CD4-positive, alpha-beta memory T cell (primary cell): ENCODE data around the gene DGKE. TPM values are rescaled to one million over a fixed set of nuclear protein-coding genes. Genes with fewer than 3 reads are reported as not detected.

Experiments used
- CTCF ChIA-PET: fragments of 350-600 bp; sonication (Branson Sonifier 250); formaldehyde crosslinking; loops from one replicate; lab custom pipeline; 2021; ENCODE audit warnings: inconsistent platforms; ENCODE audit not compliant: partially characterized antibody; lab: Charles Lee
- POLR2A ChIA-PET: fragments of 350-600 bp; sonication (Branson Sonifier 250); formaldehyde crosslinking; loops from one replicate; lab custom pipeline; 2021; ENCODE audit not compliant: partially characterized antibody; lab: Charles Lee
- DNase-seq, 5 donors: peaks; one replicate each; pipeline versions ENCODE4 v3.0.0 to v3.0.0-alpha.2; 2020 to 2022; ENCODE audit warnings: mixed read lengths in 1 of 5
- H3K27ac ChIP-seq: one replicate; pipeline ENCODE4 v1.7.0; 2013; ENCODE audit warnings: low read depth, low read length
- H3K27me3 ChIP-seq: 2 replicates; pipeline ENCODE4 v1.7.0; 2013; ENCODE audit warnings: mild to moderate bottlenecking, low read length, moderate library complexity; ENCODE audit not compliant: insufficient read depth
- H3K36me3 ChIP-seq: 2 replicates; pipeline ENCODE4 v1.7.0; 2013; ENCODE audit warnings: mild to moderate bottlenecking, low read length, moderate library complexity; ENCODE audit not compliant: insufficient read depth
- H3K4me1 ChIP-seq: 2 replicates; pipeline ENCODE4 v1.7.0; 2013; ENCODE audit warnings: mild to moderate bottlenecking, low read length, moderate library complexity; ENCODE audit not compliant: insufficient read depth
- H3K4me3 ChIP-seq, 2 donors: one replicate each; pipeline ENCODE4 v1.7.0; 2013; ENCODE audit warnings: low read length in 2 of 2, mild to moderate bottlenecking in 1 of 2
- H3K9me3 ChIP-seq, 2 donors: one replicate each; pipeline ENCODE4 v1.7.0; 2013; ENCODE audit warnings: low read length in 2 of 2, control low read depth in 1 of 2; ENCODE audit not compliant: control insufficient read depth in 1 of 2
- H3K27ac Mint-ChIP-seq, 7 donors: one replicate each; pipeline ENCODE4 v1.8.0; 2020 to 2021; ENCODE audit warnings: mixed read lengths in 7 of 7, mild to moderate bottlenecking in 6 of 7, inconsistent platforms in 3 of 7, moderate library complexity in 3 of 7
- H3K27me3 Mint-ChIP-seq, 2 donors: one replicate each; pipeline ENCODE4 v1.8.0; 2020 to 2021; ENCODE audit warnings: mixed read lengths in 2 of 2
- H3K36me3 Mint-ChIP-seq, 2 donors: one replicate each; pipeline ENCODE4 v1.8.0; 2020 to 2021; ENCODE audit warnings: mixed read lengths in 2 of 2, inconsistent platforms in 1 of 2, mild to moderate bottlenecking in 1 of 2
- H3K4me1 Mint-ChIP-seq, 4 donors: one replicate each; pipeline ENCODE4 v1.8.0; 2020 to 2021; ENCODE audit warnings: mixed read lengths in 4 of 4, mild to moderate bottlenecking in 1 of 4
- H3K4me3 Mint-ChIP-seq, 8 donors: one replicate each; pipeline ENCODE4 v1.8.0; 2020 to 2021; ENCODE audit warnings: mixed read lengths in 8 of 8, mild to moderate bottlenecking in 7 of 8, moderate library complexity in 6 of 8, inconsistent platforms in 3 of 8
- H3K9me3 Mint-ChIP-seq, 8 donors: one replicate each; pipeline ENCODE4 v1.8.0; 2020 to 2021; ENCODE audit warnings: mixed read lengths in 8 of 8, mild to moderate bottlenecking in 5 of 8, inconsistent platforms in 3 of 8, moderate library complexity in 1 of 8
- intact Hi-C: fragments of 100-400 bp; cut with micrococcal nuclease; formaldehyde crosslinking; loops from one replicate; pipeline ENCODE4 v1.15.1; 2023
- polyA plus RNA-seq, 2 donors: library from polyadenylated mRNA; unstranded; fragments of 300-500 nt; fragmentation: Illumina TruSeq; gene quantifications; one replicate each; pipeline ENCODE4 v1.2.3, GENCODE V29; 2021
- total RNA-seq, 2 experiments: library from RNA; stranded (reverse); gene quantifications; one replicate each; pipeline ENCODE4 v1.2.3, GENCODE V29; 2021

The DGKE gene
- total and polyA plus RNA-seq, 4 experiments from 2014 or later, result 4.3 to 37.7 (median 21.9) TPM

DNA sequence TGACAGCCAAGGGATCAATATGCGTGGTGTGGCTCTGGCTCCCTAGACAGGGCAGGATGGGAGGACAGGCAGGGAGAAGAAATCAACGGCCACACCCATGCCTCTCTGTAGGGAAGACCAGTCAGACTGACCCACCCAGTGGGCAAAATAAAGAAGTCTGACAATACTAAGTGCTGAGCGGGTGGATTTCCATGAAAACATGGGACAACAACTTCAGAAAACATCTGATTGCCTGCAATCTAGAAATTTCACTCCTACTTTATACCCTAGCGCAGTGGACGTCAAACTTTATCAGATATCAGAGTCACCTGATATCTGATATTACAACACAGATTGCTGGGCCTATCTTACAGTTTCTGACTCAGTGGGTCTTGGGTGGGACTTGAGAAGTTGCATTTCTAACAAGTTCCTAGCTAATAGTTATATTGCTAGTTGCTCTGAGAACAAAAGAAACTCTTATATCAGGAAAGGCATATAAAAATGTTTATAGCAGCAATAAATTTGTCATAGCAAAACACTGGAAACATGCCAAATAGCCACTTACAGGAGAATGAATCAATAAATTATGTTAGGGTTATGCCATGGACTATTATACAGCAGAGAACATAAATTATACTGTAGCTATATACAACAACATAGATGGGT is 38.6 kb upstream of the DGKE start:
- Mint-ChIP-seq H3K4me3 (no peak overlapping the region), H3K27me3 (no peaks in the 10 kb centered on the region), H3K36me3 (peaks cover 10 to 20% of the 10 kb centered on the region in 2 donors), H3K4me1 (peaks cover 0 to 5% (median 0%) of the 10 kb centered on the region in 4 donors), H3K9me3 (peaks cover 0 to 5% (median 0%) of the 10 kb centered on the region in 8 donors), H3K27ac (no peak overlapping the region)
- intact Hi-C loops, result no loop called here
- no peaks in the 10 kb centered on the region for H3K27me3 ChIP-seq
- H3K27ac ChIP-seq, result no peak overlapping the region
- POLR2A ChIA-PET, result no interaction called here
- H3K4me1 ChIP-seq, result no peaks in the 10 kb centered on the region
- CTCF ChIA-PET, result interaction anchor here (1.8 kb wide), 1 partner anchor 15 kb away, joined by 8 read pairs; no protein-coding TSS in a partner anchor
- H3K9me3 ChIP-seq, result no peaks in the 10 kb centered on the region
- H3K4me3 ChIP-seq, result no peak overlapping the region
- no peak for DNase-seq
- H3K36me3 ChIP-seq, result no peaks in the 10 kb centered on the region

DNA sequence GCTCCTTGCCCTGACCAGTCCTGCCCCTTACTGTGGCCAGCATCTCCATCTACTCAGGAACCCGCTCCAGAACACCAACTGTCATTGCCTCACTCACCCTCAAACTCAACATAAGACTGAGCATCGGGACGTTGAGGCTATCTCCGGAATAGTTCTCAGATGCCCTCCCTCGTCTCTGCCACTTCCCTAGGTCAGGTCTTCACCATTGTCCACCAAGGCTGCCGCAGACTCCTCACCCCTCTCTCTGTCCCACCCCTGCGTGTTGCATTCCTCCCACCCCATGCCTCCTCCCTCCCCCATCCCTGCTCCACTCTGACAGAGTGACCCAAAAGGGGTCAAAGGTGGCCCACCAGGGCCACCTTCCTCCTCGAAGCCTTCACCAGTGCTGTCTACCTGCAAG is 37.4 kb upstream of the DGKE start:
- ChIA-PET CTCF (no interaction called here), POLR2A (no interaction called here)
- Histone ChIP-seq H3K27me3 (no peaks in the 10 kb centered on the region), H3K36me3 (no peaks in the 10 kb centered on the region), H3K4me1 (no peaks in the 10 kb centered on the region), H3K9me3 (no peaks in the 10 kb centered on the region), H3K27ac (no peak overlapping the region), H3K4me3 (no peak overlapping the region)
- intact Hi-C loops, result no loop called here
- H3K4me3 Mint-ChIP-seq, result no peak overlapping the region
- peaks cover 0 to 5% (median 0%) of the 10 kb centered on the region in 4 donors for H3K4me1 Mint-ChIP-seq
- no peaks in the 10 kb centered on the region for H3K27me3 Mint-ChIP-seq
- H3K27ac Mint-ChIP-seq, result no peak overlapping the region
- H3K36me3 Mint-ChIP-seq, result peaks cover 9 to 20% of the 10 kb centered on the region in 2 donors
- H3K9me3 Mint-ChIP-seq, result peaks cover 0 to 5% (median 0%) of the 10 kb centered on the region in 8 donors
- DNase-seq, result no peak

DNA sequence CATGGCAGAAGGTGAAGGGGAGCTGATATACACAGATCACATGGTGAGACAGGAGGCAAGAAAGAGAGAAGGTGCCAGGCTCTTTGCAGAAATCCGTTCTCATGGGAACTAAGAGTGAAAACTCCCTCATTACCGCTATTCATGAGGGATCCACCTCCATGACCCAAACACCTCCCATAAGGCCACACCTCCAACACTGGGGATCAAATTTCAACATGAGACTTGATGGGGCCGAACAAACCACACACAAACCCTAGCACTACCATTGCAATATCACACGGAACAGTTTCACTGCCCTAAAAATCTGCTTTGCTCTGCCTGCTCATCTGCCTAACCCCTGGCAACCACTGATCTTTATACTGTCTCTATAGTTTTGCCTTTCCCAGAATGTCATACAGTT is 35.0 kb upstream of the DGKE start:
- H3K4me1 ChIP-seq, result no peaks in the 10 kb centered on the region
- no peaks in the 10 kb centered on the region for H3K36me3 ChIP-seq
- peaks cover 4 to 11% of the 10 kb centered on the region in 2 donors for H3K36me3 Mint-ChIP-seq
- H3K27ac Mint-ChIP-seq, result no peak overlapping the region
- ChIA-PET CTCF (no interaction called here), POLR2A (no interaction called here)
- H3K4me3 Mint-ChIP-seq, result no peak overlapping the region
- H3K27me3 ChIP-seq, result no peaks in the 10 kb centered on the region
- H3K9me3 Mint-ChIP-seq, result no peaks in the 10 kb centered on the region
- H3K4me3 ChIP-seq, result no peak overlapping the region
- H3K9me3 ChIP-seq, result no peaks in the 10 kb centered on the region
- intact Hi-C loops, result no loop called here
- H3K4me1 Mint-ChIP-seq, result no peaks in the 10 kb centered on the region
- no peaks in the 10 kb centered on the region for H3K27me3 Mint-ChIP-seq
- H3K27ac ChIP-seq, result no peak overlapping the region
- no peak for DNase-seq

DNA sequence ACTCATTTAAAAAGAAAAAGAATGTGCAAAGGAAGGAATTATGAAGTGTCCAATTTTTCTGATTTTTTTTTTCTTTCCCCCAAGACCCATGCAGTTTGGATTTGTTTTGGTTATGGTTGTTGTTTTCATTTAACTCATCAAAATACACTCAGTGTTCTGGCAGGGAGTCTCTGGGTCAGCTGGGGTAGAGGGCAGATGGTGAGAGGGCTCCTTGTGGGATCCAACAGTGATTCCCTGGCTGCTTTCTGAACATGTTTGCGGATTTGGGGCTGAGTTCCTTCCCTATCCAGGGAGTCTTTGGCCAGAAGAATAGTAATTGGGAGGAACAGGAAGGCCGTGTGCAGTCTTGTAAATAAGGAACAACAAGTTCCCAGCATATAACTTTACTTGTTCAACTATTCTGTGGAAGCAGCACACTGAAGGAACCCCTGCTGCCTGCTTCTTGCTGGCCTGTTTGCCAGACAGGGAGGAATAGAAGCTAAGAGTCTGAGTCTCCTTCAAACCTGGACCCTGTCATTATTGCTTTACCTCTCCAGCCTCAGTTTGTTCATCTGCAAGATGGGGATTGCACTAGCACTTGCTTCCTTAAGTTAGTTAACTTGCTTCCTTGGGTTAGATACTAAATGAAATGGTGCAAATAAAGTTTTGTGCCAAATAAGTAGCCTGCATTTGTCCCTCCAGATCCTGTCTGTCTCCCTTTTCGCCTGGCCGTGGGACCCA is 32.3 kb upstream of the DGKE start:
- Histone ChIP-seq H3K4me1 (no peaks in the 10 kb centered on the region), H3K36me3 (no peaks in the 10 kb centered on the region), H3K9me3 (no peaks in the 10 kb centered on the region), H3K4me3 (no peak overlapping the region), H3K27ac (no peak overlapping the region), H3K27me3 (no peaks in the 10 kb centered on the region)
- Mint-ChIP-seq H3K9me3 (no peaks in the 10 kb centered on the region), H3K4me1 (no peaks in the 10 kb centered on the region), H3K27me3 (no peaks in the 10 kb centered on the region), H3K27ac (no peak overlapping the region), H3K4me3 (no peak overlapping the region), H3K36me3 (peaks cover under 1 to 2% of the 10 kb centered on the region in 2 donors)
- no peak for DNase-seq
- CTCF ChIA-PET, result no interaction called here
- intact Hi-C loops, result no loop called here
- POLR2A ChIA-PET, result no interaction called here

DNA sequence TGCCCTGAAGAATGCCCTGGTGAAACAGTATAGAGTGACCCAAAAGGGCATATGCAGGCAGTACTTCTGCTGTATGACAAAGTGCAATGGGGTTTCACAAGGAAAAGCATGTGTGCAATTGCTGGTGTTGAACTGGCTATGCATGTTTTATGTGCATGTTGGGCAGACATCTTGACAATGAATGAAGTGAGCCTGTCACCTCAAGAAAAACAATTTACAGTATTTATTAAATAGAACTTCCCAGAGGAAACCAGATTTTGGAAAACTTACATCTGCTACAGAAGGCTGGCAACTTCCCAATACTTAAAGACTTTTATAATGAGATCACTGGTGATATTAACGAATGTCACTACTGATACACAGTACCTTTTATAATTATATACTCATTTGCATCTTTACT is 30.9 kb upstream of the DGKE start:
- Histone ChIP-seq H3K4me3 (no peak overlapping the region), H3K4me1 (no peaks in the 10 kb centered on the region), H3K9me3 (no peaks in the 10 kb centered on the region), H3K27ac (no peak overlapping the region), H3K36me3 (no peaks in the 10 kb centered on the region), H3K27me3 (no peaks in the 10 kb centered on the region)
- Mint-ChIP-seq H3K27ac (no peak overlapping the region), H3K4me1 (no peaks in the 10 kb centered on the region), H3K4me3 (no peak overlapping the region), H3K36me3 (peaks cover 3 to 5% of the 10 kb centered on the region in 2 donors), H3K9me3 (no peaks in the 10 kb centered on the region), H3K27me3 (no peaks in the 10 kb centered on the region)
- intact Hi-C loops, result no loop called here
- DNase-seq, result no peak
- POLR2A ChIA-PET, result no interaction called here
- CTCF ChIA-PET, result interaction anchor here (1.1 kb wide), 1 partner anchor 15 kb away, joined by 3 read pairs; no protein-coding TSS in a partner anchor

DNA sequence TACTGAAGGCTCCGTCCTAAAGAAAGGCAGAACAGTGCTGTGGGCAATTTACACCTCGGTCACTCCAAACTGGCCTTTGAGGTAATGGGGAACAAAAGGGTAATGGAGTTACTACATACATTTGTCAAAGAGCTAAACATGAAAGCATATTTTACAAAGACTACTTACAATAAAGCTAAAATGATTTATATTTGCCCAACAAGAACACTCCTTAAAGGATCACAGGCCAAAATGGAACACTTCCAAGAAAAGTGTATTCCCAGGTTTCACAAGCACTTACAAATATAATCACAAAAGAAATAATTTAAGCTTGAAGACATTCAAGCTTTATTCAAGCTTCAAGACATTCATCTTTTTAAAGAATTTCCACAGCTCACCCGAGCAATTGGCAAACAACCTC is 29.5 kb upstream of the DGKE start:
- no peak overlapping the region for H3K27ac Mint-ChIP-seq
- no peak overlapping the region for H3K27ac ChIP-seq
- no peak overlapping the region for H3K4me3 Mint-ChIP-seq
- H3K4me3 ChIP-seq, result no peak overlapping the region
- H3K27me3 ChIP-seq, result no peaks in the 10 kb centered on the region
- H3K27me3 Mint-ChIP-seq, result no peaks in the 10 kb centered on the region
- no peaks in the 10 kb centered on the region for H3K9me3 Mint-ChIP-seq
- ChIA-PET POLR2A (no interaction called here), CTCF (no interaction called here)
- intact Hi-C loops, result no loop called here
- no peaks in the 10 kb centered on the region for H3K9me3 ChIP-seq
- no peaks in the 10 kb centered on the region for H3K4me1 ChIP-seq
- no peak for DNase-seq
- H3K36me3 Mint-ChIP-seq, result peaks cover 3 to 5% of the 10 kb centered on the region in 2 donors
- no peaks in the 10 kb centered on the region for H3K4me1 Mint-ChIP-seq
- no peaks in the 10 kb centered on the region for H3K36me3 ChIP-seq

DNA sequence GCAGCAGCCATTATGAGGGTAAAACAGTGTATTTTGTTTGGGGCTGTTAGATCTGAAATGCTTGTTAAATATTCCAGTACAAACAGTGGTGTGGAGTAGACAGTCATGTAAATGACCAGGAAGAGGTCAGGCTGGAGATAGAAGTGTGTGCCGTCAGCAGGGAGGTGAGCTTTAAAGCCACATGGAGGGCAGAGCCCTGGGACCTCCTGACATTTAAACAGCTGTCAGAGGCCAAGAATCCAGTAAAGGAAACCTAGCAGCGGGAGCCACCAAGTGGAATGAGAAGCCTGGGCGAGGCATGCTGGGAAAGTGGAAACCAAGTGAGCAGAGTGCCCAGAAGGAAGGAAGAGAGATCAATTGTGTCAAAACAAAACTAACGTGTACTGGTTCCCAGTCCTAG is 27.0 kb upstream of the DGKE start:
- no peak overlapping the region for H3K4me3 ChIP-seq
- no peak overlapping the region for H3K27ac ChIP-seq
- Mint-ChIP-seq H3K4me3 (no peak overlapping the region), H3K9me3 (no peaks in the 10 kb centered on the region), H3K4me1 (no peaks in the 10 kb centered on the region), H3K27me3 (no peaks in the 10 kb centered on the region), H3K27ac (no peak overlapping the region), H3K36me3 (peaks cover 3 to 5% of the 10 kb centered on the region in 2 donors)
- no peaks in the 10 kb centered on the region for H3K9me3 ChIP-seq
- no peaks in the 10 kb centered on the region for H3K36me3 ChIP-seq
- no peaks in the 10 kb centered on the region for H3K4me1 ChIP-seq
- DNase-seq, result no peak
- no peaks in the 10 kb centered on the region for H3K27me3 ChIP-seq
- intact Hi-C loops, result no loop called here
- CTCF ChIA-PET, result interaction anchor here (1.6 kb wide), 1 partner anchor 27 kb away, joined by 3 read pairs; no protein-coding TSS in a partner anchor
- POLR2A ChIA-PET, result no interaction called here
